Measurements from ENCODE around the gene CYP1B1. TPM values are rescaled to one million over a fixed set of nuclear protein-coding genes. Genes with fewer than 3 reads are reported as not detected.
A peak's percentile ranks its signal among the peaks of the same experiment; 100 is the strongest.

The CYP1B1 gene
- total and polyA plus RNA-seq, 9 donors = 5.4 to 34.5 (median 12.5) TPM

- no peak for TF ChIP-seq CTCF (IDR thresholded peaks at IDR 0.05)
- TF ChIP-seq EP300 (IDR thresholded peaks at IDR 0.05) = no peak
- TF ChIP-seq POLR2A (IDR thresholded peaks at IDR 0.05) = no peak
- WGBS, 3 donors = 17 to 44% (median 22%) methylated on average over 4 of the region's 4 CpGs
Measured at GRCh38 chr2:38097988-38098385, 22.0 kb upstream of the CYP1B1 start.

GRCh38 chr2:38097258-38097987 is 21.5 kb upstream of the CYP1B1 start:
- intact Hi-C loops (cut with DNase I) = no loop called here
- peaks cover 8% of the 10 kb centered on the region for H3K4me1 ChIP-seq (ENCODE audit: insufficient read depth)
- no peak for TF ChIP-seq EP300 (IDR thresholded peaks at IDR 0.05)
- TF ChIP-seq CTCF (IDR thresholded peaks at IDR 0.05) = no peak
- DNase-seq = no peak
- H3K27me3 ChIP-seq = no peaks in the 10 kb centered on the region
- H3K36me3 ChIP-seq = no peaks in the 10 kb centered on the region
- H3K27ac ChIP-seq = no peak overlapping the region
- no peaks in the 10 kb centered on the region for H3K9me3 ChIP-seq
- H3K4me3 ChIP-seq = no peak overlapping the region
- 63 to 72% (median 66%) methylated on average over 2 of the region's 2 CpGs for WGBS, 3 donors

More at GRCh38 chr2:38097988-38098385, 22.0 kb upstream of the CYP1B1 start:
- Histone ChIP-seq H3K36me3 (no peaks in the 10 kb centered on the region), H3K4me1 (ENCODE audit: insufficient read depth) (peaks cover 8% of the 10 kb centered on the region), H3K4me3 (peak overlapping the region; percentile 29), H3K27me3 (no peaks in the 10 kb centered on the region), H3K27ac (no peak overlapping the region), H3K9me3 (no peaks in the 10 kb centered on the region)
- DNase-seq = no peak
- intact Hi-C loops (cut with DNase I) = no loop called here

DNA sequence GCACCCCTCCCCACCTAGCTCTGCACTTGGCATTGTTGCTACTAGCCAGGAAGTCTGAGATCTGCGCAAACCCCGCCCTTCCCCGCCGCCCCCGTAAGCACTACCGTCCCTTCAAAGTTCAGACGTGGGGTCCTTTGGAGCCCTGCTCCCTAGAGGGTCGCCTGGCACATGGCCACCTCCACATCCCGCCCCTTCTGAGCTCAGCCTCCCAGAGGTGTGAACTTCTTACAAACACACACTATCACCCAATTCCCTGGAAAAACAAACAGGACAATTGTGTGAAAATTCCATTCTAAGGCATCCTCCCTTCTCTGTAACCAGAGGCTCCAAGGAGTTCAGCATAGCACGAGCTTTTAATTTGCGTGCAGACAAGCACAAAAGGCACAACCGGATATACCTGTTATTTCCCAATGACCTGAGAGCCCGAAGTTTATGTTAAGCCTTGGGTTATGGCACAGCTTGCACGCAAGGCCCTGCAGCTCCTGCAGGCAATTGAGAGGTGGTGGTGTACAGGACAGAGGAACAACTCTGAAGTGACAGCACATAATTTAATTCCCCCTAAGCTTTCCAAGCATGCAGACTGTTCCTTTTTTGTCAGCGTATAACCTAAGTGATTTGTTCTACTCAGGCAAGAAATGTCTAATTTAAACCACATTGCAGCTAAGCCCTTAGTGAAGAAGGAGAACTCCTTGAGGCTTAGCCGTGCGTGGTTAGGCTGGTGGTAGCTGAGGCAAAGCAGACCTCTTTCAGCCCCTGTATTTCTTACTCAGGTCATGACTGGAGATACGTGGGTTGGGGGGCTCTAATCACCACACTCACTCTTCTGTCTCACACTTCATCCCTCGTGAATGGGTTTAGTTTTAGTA is 20.3 kb upstream of the CYP1B1 start:
- peak in 1 of 5 donors; percentile 61 for DNase-seq
- no peaks in the 10 kb centered on the region for H3K9me3 ChIP-seq
- no peaks in the 10 kb centered on the region for H3K27me3 ChIP-seq
- intact Hi-C loops (cut with DNase I) = no loop called here
- WGBS, 3 donors = 29 to 44% (median 43%) methylated on average over 19 of the region's 19 CpGs
- H3K36me3 ChIP-seq = no peaks in the 10 kb centered on the region
- no peak for TF ChIP-seq POLR2A (IDR thresholded peaks at IDR 0.05)
- no peak for TF ChIP-seq EP300 (IDR thresholded peaks at IDR 0.05)
- TF ChIP-seq CTCF (IDR thresholded peaks at IDR 0.05) = no peak
- no peak overlapping the region for H3K4me3 ChIP-seq
- peaks cover 10% of the 10 kb centered on the region for H3K4me1 ChIP-seq (ENCODE audit: insufficient read depth)
- no peak overlapping the region for H3K27ac ChIP-seq

DNA sequence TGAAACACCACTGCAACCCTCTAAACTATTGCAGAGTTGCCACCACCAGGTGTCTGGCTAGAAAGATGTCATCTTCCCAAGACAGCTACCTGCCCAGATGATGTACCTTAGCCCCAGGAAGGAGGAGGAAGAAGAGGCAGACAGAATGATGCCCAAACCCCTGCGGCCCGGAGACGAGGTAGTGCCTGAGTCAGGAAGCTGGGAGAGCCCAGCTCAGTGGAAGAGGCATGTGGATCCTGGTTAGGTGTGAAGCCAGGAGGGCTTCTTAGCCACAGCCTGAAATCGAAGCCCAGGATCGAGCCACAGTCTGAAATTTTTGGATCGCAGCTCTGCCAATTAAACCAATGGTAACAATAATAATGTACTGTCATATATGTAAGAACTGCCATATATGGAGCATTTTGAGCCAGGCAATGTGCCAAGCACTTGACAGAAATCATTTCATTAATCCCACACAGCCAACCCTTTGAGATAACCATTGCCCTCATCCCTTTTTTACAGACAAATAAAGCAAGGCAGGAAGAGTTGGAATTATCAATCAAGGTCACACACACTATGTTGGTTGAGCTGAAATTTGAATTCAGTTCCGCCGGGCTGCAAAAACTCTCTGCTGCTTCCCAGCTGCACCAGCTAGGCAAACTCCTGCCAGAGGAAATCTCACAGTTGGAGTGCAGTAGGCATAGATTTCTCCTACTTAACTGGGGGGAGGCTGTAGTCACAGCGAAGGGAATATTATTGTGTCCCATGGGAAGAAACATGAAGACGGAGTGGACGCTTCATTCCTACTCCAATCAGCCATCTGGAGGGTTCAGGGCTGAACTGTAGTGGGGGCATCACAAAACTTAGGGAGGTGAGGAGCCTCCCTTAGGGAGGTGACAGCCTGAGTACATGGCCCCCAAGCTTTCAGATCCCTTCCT is 19.4 kb upstream of the CYP1B1 start:
- Histone ChIP-seq H3K36me3 (no peaks in the 10 kb centered on the region), H3K27ac (no peak overlapping the region), H3K4me1 (ENCODE audit: insufficient read depth) (peaks cover 10% of the 10 kb centered on the region), H3K27me3 (no peaks in the 10 kb centered on the region), H3K4me3 (no peak overlapping the region), H3K9me3 (no peaks in the 10 kb centered on the region)
- WGBS, 3 donors = 73 to 77% (median 76%) methylated on average over 11 of the region's 11 CpGs
- DNase-seq = no peak
- intact Hi-C loops (cut with DNase I) = no loop called here
- TF ChIP-seq POLR2A (IDR thresholded peaks at IDR 0.05) = no peak
- no peak for TF ChIP-seq EP300 (IDR thresholded peaks at IDR 0.05)
- no peak for TF ChIP-seq CTCF (IDR thresholded peaks at IDR 0.05)

All from ovary (tissue), 9 donors.